HG03354 (cell line): ENCODE results near the gene AMPH.

ENCODE experiments used
- ATAC-seq: cut with Tn5 transposase; IDR thresholded peaks from one replicate; pipeline ENCODE4 v1.9.1; 2021; ENCODE audit warnings: mild to moderate bottlenecking; ENCODE audit not compliant: unreplicated experiment, poor library complexity, severe bottlenecking

AMPH gene

DNA sequence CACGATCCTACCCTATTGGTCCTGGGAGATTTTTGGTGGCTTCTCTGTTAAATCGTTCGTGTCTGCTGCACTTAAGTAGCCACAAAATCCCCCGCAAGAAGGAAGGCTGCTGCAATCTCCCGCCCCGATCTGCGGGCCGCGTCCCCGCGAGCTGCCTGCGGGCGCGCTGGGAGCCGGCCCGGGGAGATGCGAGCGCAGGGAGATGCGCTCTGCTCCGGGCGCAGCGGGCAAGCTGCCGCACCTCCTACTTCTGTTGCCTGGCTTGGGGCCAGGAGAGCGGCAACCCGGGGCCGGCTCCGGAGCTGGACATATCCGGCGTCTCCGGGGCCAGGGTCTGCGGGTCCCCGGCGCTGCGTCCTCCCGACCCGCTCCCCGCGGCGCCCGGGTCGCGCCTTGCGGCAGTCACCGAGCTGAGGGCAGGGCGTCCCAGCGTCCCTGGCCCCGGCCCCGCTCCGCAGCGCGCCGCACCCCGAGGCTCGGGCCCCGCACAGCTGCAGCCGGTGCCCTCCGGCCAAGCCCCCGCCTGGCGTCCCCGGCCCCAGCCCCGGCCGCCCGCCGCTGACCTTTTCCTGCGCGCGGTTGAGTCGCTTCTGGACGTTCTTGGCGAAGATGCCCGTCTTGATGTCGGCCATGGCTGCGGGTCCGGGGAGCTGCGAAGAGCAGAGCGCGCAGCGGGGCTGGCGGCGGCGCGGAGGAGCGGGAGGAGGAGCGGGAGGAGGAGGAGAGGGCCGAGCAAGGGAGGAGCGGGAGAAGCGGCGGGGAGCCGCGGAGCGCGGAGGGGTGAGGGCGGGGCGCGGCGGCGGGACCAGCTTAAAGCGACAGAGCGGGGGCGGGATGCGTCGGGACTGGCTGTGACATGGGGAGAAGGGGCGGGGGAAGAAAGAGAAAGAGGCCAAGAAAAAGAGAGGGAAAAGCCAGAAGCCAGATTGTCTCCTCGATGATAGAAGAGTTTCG is at the start of gene AMPH:
Gene AMPH (minus strand): TSS at position 654 of the 954 bp plus-strand sequence. CDS start 22 bp downstream, at position 632.
- ATAC-seq, result no peak

DNA sequence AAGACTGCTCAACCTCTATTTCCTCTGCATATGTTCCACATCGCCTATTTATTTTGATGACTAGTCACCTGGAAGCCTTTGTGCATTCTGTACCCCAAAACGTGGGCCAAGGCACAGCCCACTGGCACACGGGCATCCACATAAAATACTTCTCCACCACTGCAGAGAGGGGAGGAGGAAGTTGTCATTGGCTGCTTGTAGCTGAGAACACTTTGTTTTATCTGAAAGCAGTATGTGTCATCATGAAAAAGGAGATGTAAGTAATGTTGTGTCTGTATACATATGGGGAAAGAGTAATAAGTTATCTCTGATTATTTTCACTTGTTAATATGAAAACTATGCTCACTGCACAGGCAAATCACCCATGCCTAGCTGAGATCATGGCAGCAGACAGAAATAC is 48.2 kb upstream of the AMPH start:
- no peak for ATAC-seq

DNA sequence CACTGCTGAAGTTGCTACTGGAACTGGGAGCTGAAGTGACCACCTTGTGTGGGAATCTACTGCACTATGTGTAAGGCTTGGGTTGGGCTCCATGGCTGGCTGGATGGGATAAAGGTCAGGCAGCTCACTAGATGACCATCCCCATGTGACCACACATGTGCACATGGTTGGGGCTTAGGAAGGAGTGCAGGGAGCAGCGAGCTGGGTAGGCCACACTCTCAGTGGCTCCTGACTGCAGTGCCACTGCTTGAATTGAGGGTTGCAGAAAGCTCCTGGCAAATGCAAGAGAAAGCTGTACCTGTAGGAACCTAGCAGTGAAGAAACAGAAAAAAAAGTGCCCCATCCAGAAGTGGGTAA is 47.5 kb upstream of the AMPH start:
- no peak for ATAC-seq

DNA sequence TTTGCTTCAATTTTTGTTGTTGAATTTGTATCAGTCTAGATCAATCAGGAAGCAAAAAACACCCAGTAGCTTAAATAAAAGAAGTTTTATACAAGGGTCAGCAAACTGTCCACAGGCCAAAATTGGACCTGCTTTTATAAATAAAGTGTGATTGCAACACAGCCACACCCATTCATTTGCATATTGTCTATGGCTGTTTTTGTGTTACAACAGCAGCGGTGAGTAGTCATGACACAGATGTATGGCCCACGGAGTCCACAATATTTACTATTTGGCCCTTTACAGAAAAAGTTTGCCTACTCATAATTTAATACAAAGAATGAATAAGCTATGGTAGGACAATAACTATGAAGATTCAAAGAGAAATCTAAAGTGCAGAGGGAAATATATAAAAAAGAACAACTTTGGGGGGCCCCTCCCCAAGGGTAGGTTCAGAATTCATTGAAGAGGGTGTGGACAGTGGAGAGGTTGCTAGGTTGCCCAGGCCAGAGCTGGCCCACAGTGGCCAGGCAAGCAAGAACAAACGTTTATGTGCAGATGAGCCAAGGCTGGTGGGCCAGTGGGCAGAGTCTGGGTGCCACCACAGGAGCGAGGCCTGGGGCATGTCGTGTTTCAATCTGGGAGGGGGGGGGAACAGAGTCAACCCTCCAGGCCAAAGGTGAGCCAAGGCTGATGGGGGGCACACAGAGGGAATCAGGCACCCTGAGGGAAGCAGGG is 47.0 kb upstream of the AMPH start:
- ATAC-seq, result no peak

DNA sequence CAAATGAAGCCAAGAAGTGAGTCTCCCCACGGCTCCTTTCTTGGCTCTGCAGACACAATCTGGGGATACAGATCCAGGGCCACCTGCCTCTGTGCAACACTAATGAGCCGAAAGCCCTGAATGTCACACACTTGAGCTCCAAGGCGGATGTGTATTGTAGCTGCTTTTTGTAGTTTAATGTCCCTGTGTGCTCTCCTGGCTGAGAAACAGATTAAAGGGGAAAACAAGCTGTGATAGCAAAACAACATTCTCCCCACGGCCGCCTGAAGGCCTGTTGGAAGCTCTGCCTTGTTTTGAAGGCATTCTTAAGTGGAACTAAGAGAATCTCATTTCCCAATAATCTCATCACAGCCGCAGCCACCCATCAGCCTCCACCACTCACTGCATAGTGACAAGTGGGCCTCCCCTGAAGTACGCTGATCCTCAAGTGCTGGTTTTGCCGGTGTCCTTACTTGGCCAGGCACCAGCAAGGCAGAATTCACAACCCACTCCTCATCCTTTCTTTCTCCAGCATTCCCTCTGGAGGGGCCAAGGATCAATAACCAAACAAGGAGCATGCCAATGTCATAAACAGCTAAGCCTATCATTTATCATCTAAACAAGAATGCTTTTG is 44.4 kb upstream of the AMPH start:
- ATAC-seq, result no peak

DNA sequence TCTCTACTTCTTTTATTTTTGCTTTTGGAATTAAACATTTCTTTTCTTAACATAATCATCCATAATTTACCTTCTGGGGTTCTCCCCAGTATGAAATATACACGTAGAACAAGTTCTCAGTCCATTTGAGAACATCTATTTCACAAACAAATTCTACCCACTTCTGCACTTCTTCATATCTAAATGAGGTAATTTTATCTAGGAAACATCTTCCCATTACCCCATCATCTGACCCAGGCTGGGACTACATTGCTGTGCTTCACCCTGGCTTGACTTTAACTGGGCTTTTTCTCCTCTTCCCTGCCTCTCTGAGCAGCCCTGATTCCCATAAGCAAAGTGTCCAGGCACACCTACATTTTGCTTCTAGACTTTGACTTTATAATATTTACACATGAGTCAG is 43.3 kb upstream of the AMPH start:
- no peak for ATAC-seq

DNA sequence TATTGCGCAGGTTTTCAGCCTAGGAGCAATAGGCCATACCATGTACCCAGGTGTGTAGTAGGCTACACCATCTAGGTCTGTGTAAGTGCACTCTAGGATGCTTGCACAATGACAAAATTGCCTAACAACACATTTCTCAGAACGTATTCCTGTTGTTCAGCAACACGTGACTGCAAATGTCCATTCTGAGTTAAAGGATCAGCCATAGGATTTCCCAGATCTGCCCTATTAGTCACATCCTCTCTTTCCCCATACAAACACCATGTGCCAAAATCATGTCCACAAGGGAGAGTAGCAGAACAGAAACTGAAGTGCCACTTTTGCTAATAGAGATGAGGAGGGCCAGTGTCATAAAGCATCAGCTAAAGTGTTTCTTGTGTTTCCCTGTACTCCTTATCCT is 42.6 kb upstream of the AMPH start:
- ATAC-seq, result no peak

DNA sequence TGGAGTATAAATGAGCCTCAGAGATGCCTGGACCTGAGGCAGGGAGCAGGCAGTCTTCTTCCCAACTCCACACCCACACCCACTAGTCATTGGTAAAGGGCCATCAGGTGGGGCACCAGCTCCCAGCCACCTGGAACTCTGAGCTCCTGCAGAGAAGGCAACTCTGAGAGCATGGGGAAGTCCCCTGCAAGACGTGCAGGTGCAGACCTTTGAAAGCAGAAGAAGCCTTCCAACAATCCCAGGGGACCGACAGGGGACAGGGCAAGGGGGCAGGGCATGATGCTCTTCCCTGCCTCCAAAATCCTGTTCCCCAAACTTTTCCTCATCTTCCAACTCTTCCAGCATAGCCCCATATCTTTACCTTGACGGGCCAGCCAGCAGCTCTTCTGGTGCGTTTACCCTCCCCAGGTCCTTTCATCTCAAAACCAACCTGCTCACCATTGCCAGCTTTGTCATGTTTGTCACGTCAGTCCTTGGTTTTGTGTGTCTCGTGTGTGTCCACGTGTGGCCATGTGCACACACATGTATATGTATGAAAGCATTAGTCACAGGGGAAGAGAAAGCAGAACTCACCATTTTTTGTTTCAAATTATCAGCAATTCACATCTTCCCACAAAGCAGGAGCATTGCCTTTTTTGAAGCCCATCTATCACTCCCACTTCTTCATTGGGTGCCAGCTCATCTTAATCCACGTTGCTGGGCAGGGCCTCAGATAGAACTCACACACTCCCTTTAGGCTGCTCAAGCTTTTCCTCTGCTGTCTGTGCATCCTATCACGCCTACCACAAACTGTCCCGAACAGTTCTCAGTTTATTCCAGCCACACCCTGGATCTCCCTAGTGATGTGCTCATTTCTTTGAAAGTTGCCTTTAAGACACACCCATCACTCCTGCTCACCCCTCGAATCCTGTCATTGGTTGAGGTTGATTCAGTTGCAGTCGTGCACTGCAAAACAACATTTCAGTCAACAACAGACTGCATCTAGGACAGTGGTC is 41.0 kb upstream of the AMPH start:
- ATAC-seq, result peak; percentile 65

DNA sequence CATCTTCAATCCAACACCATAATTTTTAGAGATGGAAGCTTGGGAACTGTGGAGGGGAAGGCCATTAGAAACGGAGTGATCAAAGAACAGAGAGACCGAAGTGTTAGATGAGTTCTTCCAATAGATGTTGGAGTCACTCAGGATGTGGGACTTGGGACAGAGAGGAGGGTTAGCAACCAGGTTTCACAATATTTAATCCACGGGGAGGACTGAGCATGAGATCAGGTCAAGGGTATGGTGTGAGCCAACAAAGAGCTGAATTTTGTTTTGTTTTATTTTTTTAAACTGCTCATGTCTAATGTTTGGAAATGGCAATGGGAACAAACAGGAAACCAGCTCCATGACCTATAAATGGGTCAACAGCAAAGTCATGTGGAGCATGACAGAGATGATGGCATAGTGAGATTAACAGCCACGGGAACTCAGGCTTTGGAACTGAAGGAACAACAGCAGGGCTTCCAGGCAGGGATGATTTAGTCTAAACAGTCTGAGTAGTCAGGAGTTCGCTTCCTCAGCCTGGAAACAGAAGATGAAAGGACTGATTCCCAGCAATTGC is 38.9 kb upstream of the AMPH start:
- ATAC-seq, result no peak

DNA sequence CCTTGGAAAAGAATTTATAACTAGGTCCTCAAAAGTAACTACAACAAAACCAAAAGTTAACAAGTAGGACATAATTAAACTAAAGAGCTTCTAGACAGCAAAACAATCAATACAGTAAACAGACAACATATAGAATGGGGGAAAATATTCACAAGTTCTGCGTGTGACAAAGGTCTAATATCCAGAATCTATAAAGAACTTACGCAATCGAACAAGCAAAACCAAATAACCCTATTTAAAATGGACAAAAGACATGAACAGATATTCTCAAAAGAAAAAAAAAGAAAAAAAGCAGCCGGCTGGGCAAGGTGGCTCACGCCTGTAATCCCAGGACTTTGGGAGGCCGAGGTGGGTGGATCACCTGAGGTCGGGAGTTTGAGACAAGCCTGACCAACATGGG is 33.8 kb upstream of the AMPH start:
- no peak for ATAC-seq

DNA sequence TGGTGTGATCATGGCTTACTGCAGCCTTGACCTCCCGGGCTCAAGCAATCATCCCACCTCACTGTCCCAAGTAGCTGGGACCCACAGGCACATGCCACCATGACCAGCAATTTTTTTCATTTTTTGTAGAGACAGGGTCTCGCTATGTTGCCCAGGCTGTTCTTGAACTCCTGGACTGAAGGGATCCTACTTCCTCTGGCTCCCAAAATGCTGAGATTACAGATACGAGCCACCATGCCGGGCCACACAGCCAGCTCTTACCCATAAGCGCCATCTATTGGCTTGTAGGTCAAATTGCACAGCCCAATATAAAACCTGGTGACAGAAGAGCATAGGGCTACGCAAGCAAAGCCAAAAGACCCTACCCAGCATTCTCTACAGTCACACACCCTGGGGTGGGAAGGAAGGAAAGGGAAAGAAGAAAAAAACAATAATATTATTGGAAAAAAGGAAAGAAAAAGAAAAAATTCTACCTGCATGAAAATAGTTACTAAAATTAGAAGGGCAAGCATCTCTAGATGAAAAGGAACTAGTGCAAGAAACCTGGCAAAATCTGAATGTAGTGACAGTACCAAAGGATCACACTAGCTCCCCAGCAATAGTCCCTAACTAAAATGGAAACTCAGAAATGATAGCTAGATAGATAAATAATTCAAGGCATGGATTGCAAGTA is 29.4 kb upstream of the AMPH start:
- peak; percentile 85 for ATAC-seq

DNA sequence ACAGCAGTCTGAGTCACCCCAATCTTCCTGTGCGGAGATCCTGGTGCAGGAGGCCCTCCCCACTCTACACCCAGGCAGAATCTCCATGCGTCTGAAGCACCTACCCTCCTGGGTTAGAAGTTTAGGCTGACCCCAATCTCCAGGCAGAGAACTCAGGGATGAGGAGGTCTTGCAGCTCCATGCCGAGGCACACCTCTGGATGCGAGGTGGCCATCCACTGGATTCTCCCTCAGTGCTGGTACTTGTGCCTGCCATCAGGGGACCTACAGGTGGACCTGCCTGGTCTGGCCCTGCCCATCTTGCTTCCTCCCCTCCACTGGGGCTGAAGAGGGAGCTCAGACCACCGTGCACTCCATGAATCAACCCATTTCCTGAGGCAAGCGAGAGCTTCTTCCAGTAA is 28.8 kb upstream of the AMPH start:
- ATAC-seq, result no peak

DNA sequence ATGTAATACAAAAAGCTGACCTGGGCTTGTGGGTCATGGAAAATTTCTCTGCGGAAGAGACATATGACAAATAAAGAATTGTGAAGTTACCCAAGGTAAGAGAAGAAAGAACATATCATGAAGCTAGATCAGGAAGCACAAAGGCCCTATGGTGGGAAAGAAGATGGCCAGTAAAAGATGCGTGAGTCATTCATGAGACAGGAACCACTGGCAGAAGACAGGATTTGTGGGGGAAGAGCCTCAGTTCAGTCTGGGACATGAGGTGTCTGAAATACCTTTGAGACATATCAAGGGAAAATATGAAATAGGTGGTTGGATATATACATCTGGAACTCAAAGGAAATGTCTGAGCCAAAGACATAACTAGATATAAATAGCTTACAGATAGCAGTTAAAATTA is 27.7 kb upstream of the AMPH start:
- ATAC-seq, result no peak

DNA sequence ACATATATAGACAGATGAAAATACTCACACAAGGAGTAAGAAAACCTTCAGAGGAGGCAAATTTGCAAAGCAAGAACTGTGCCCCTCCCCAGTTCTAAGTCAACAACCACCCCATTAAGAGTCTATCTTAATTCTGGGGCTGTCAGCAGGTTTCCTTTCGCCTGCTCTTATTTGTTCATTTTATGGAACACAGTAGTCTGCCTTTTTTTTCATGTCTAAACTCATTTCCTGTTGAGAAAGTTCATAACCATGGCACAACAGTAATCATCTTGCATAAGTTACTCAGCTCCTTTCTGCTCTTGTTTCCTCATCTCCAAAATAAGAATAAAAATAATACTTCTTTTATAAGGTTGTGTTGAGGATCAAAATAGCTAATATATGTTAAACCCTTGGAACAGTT is 25.8 kb upstream of the AMPH start:
- ATAC-seq, result no peak

DNA sequence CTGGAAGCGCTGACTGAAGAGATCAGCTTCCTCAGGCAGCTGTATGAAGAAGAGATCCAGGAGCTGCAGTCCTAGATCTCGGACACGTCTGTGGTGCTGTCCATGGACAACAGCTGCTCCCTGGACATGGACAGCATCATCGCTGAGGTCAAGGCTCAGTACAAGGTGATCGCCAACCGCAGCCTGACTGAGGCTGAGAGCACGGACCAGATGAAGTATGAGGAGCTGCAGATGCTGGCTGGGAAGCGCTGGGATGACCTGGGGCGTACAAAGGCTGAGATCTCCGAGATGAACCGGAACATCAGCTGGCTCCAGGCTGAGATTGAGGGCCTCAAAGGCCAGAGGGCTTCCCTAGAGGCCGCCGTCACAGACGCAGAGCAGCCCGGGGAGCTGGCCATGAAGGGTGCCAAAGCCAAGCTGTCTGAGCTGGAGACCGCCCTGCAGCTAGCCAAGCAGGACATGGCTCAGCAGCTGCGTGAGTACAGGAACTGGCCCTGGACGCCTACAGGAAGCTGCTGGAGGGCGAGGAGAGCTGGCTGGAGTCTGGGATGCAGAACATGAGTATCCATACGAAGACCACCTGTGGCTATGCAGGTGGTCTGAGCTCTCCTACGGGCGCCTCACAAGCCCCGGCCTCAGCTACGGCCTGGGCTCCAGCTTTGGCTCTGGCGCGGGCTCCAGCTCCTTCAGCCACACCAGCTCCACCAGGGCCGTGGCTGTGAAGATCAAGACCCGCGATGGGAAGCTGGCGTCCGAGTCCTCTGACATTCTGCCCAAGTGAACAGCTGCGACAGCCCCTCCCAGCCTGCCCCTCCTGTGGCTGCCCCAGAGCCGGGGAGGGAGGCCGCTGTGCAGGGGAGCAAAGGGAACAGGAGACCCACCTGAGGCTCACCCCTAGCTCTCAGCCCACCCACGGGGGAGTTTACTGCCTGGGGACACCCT is 24.9 kb upstream of the AMPH start:
- ATAC-seq, result no peak

DNA sequence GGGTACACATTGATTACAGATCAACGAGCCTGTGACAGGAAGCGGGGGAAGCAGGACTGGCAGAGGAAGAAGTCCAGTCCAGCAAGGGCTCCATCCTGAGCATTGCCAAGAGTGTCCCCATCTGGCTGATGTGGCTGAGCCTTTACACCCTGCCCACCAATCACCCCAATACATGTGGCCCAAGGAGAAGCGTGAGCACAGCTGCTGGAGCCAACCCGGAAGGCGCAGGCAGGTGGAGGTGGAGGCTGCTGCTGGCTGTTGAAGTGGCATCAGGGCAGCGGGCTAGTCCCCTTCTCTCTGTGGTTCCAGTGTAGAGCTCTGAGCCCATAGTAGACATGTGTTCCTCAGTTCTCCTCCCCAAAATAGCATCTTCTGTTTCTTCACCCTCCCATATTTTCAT is 6.8 kb upstream of the AMPH start:
- ATAC-seq, result no peak

DNA sequence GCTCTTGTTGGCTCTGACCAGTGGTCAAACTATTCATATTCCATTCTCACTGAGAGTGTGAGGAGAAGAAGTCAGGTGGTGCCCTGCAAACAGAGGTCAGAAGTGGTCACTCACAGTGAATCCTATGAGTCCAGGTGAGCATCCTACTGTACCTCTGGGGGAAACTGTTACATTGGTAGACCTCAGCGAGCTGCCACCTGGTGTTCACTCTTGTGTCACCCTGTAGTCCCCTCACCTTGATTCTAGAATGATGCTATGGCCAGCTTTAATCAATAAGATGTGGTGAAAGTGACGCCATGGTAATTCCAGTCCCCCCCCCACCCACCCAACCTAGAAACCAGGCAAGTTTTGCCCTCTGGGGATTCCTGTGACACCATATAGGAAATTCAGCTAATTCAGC is 1.2 kb upstream of the AMPH start:
- ATAC-seq, result no peak
